Keratinocyte (primary cell): ENCODE results near the gene OR13C2. TPM values are rescaled to one million over a fixed set of nuclear protein-coding genes. Genes with fewer than 3 reads are reported as not detected.

Source experiments
- DNase-seq: peaks from one replicate; pipeline ENCODE4 v3.0.0-alpha.2; 2011; ENCODE audit warnings: low read depth, missing footprints, low spot score
- FAIRE-seq: peaks from 2 replicates; lab custom pipeline; 2011; peaks lifted over from hg19 to GRCh38; lab: Jason Lieb, UNC
- H2AFZ ChIP-seq: 2 replicates; pipeline ENCODE4 v1.6.0; 2012; ENCODE audit warnings: low read length, control low read depth, inconsistent platforms; ENCODE audit not compliant: control insufficient read depth
- H3K27ac ChIP-seq: 2 replicates; pipeline ENCODE4 v1.5.1; 2011; ENCODE audit warnings: low read length; ENCODE audit not compliant: control insufficient read depth, insufficient read depth
- H3K27me3 ChIP-seq: 3 replicates; pipeline ENCODE4 v1.6.0; 2011; ENCODE audit warnings: low read length; ENCODE audit not compliant: control insufficient read depth, insufficient read depth; ENCODE audit errors: extremely low read depth
- H3K36me3 ChIP-seq, 2 experiments: 2 replicates in 1 of 2; 3 replicates in 1 of 2; pipeline ENCODE4 v1.5.1; 2011; ENCODE audit warnings: low read length in 2 of 2, mild to moderate bottlenecking in 1 of 2; ENCODE audit not compliant: control insufficient read depth in 2 of 2, insufficient read depth in 2 of 2; ENCODE audit errors: extremely low read depth in 1 of 2
- H3K4me1 ChIP-seq: 3 replicates; pipeline ENCODE4 v1.5.1; 2011; ENCODE audit warnings: low read length; ENCODE audit not compliant: control insufficient read depth, insufficient read depth; ENCODE audit errors: extremely low read depth
- H3K4me2 ChIP-seq: 3 replicates; pipeline ENCODE4 v1.6.0; 2011; ENCODE audit warnings: low read depth, low read length; ENCODE audit not compliant: control insufficient read depth, insufficient read depth; ENCODE audit errors: extremely low read depth
- H3K4me3 ChIP-seq, 3 experiments: fragments of 200-600 bp in 1 of 3; sonication (generic) in 1 of 3; 2 replicates in 2 of 3; 3 replicates in 1 of 3; pipeline ENCODE4 v1.5.1; 2011 to 2016; ENCODE audit warnings: low read length in 3 of 3, mild to moderate bottlenecking in 3 of 3, control low read depth in 2 of 3, inconsistent platforms in 1 of 3, low read depth in 1 of 3, mixed read lengths in 1 of 3, mixed run types in 1 of 3, moderate library complexity in 1 of 3; ENCODE audit not compliant: control insufficient read depth in 2 of 3, insufficient read depth in 2 of 3; ENCODE audit errors: extremely low read depth in 1 of 3
- H3K79me2 ChIP-seq: 2 replicates; pipeline ENCODE4 v1.6.0; 2012; ENCODE audit warnings: low read length; ENCODE audit not compliant: control insufficient read depth, insufficient read depth
- H3K9ac ChIP-seq: 3 replicates; pipeline ENCODE4 v1.6.0; 2011; ENCODE audit warnings: low read length; ENCODE audit not compliant: control insufficient read depth, insufficient read depth; ENCODE audit errors: extremely low read depth
- H3K9me1 ChIP-seq: 3 replicates; pipeline ENCODE4 v1.6.0; 2011; ENCODE audit warnings: low read length; ENCODE audit not compliant: control insufficient read depth, insufficient read depth; ENCODE audit errors: extremely low read depth
- H3K9me3 ChIP-seq: 2 replicates; pipeline ENCODE4 v1.5.1; 2012; ENCODE audit warnings: low read depth, low read length; ENCODE audit not compliant: control insufficient read depth
- H4K20me1 ChIP-seq: 3 replicates; pipeline ENCODE4 v1.6.0; 2011; ENCODE audit warnings: low read length; ENCODE audit not compliant: control insufficient read depth, insufficient read depth; ENCODE audit errors: extremely low read depth
- EZH2 ChIP-seq: IDR thresholded peaks from one replicate; pipeline ENCODE4 v1.6.1; 2012; ENCODE audit warnings: inconsistent platforms, mild to moderate bottlenecking, low read length, moderate library complexity
- dilution Hi-C: fragments of 300-500 bp; cut with MboI; formaldehyde crosslinking; loops from one replicate; pipeline ENCODE4 v1.7.0; 2020; ENCODE audit warnings: low sequenced_read_pairs; ENCODE audit not compliant: extremely low pct_ligation_motif_present
- polyA plus RNA-seq, 5 experiments: library from polyadenylated mRNA; depleted of rRNA in 3 of 5; stranded (reverse) in 3 of 5; stranded (forward) in 1 of 5; unstranded in 1 of 5; fragments of >200 nt; gene quantifications; 1 replicate in 1 of 5; 2 replicates in 3 of 5; 3 replicates in 1 of 5; pipeline versions ENCODE4 v1.2.1 to v1.2.3, GENCODE V29; 2011 to 2012; ENCODE audit warnings: missing spikeins in 2 of 5, low read depth in 1 of 5, low replicate concordance in 1 of 5
- TF ChIP-seq, protein P1 (sequence below), 3 experiments: IDR thresholded peaks in 1 of 3; conservative IDR thresholded peaks in 1 of 3; optimal IDR thresholded peaks in 1 of 3; 2 replicates in 2 of 3; 3 replicates in 1 of 3; pipeline versions ENCODE3 to v1.5.1; 2011; ENCODE audit warnings: low read length in 3 of 3, mild to moderate bottlenecking in 3 of 3, moderate library complexity in 2 of 3, control low read depth in 1 of 3, inconsistent platforms in 1 of 3; ENCODE audit not compliant: insufficient read depth in 2 of 3; ENCODE audit errors: extremely low read depth in 1 of 3

The OR13C2 gene
- polyA plus RNA-seq, 1 donor (not counting 4 experiments of a cell fraction or from before 2014, with no cell fraction given), result not detected

DNA sequence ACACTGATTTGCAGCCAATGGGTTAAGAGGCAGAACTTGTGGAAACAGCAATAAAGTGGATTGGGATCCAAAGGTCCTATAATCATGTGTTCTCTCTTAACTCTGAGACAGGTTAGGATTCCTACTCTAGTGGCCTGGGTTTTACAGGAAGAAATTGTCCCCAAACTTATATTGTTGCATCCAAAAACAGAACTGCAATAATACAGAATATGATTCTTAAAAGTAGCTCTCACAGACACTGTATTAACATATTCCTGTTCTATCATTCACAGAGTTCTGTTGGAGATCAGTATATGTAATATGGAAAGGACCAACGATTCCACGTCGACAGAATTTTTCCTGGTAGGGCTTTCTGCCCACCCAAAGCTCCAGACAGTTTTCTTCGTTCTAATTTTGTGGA lies 36.6 kb downstream of the OR13C2 start, which contains the start of gene OR13C8:
TSS of gene OR13C8 (plus strand) at position 301 of the 400 bp plus-strand sequence. CDS start at position 301, 0 bp downstream.
- no peaks in the 10 kb centered on the region for H4K20me1 ChIP-seq
- H2AFZ ChIP-seq, result no peak within 1 kb of the TSS
- H3K79me2 ChIP-seq, result no peaks in the 10 kb centered on the region
- no peak within 1 kb of the TSS for H3K27ac ChIP-seq
- H3K4me2 ChIP-seq, result no peak within 1 kb of the TSS
- TF ChIP-seq, protein P1, sequence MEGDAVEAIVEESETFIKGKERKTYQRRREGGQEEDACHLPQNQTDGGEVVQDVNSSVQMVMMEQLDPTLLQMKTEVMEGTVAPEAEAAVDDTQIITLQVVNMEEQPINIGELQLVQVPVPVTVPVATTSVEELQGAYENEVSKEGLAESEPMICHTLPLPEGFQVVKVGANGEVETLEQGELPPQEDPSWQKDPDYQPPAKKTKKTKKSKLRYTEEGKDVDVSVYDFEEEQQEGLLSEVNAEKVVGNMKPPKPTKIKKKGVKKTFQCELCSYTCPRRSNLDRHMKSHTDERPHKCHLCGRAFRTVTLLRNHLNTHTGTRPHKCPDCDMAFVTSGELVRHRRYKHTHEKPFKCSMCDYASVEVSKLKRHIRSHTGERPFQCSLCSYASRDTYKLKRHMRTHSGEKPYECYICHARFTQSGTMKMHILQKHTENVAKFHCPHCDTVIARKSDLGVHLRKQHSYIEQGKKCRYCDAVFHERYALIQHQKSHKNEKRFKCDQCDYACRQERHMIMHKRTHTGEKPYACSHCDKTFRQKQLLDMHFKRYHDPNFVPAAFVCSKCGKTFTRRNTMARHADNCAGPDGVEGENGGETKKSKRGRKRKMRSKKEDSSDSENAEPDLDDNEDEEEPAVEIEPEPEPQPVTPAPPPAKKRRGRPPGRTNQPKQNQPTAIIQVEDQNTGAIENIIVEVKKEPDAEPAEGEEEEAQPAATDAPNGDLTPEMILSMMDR (optimal IDR thresholded peaks at IDR 0.05 in 1 of 3, IDR thresholded peaks at IDR 0.05 in 1 of 3, conservative IDR thresholded peaks at IDR 0.05 in 1 of 3; ENCODE audit: extremely low read depth in 1 of 3, insufficient read depth in 2 of 3, low read length in 3 of 3), result no peak
- no peak for TF ChIP-seq EZH2
- FAIRE-seq (no peak), DNase-seq (no peak)
- no peaks in the 10 kb centered on the region for H3K4me1 ChIP-seq
- H3K4me3 ChIP-seq, result no peak within 1 kb of the TSS
- no peaks in the 10 kb centered on the region for H3K9me3 ChIP-seq
- no peaks in the 10 kb centered on the region for H3K27me3 ChIP-seq
- H3K9me1 ChIP-seq, result no peaks in the 10 kb centered on the region
- no peak within 1 kb of the TSS for H3K9ac ChIP-seq
- dilution Hi-C loops, result no loop called here
- H3K36me3 ChIP-seq, result no peaks in the 10 kb centered on the region

DNA sequence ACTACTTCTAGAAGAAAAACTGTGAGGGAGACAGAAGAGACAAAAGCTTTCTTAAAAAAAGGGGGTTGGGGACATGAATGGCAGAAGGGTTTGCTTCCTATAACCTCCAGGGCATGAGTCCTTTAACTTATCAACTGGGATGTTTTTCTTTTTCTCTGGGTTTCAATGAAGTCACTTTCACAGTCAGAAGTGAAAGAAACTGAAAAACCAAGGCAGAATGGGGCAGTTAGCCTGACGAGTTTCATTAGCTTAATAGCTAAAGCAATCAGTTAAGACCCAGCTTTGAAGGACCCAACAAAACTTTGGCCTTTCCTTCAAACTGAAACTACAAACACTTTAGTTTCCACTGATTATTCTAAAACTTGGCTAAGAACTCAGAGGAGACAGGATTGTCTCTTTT lies 41.1 kb downstream of the OR13C2 start:
- Histone ChIP-seq H3K4me3 (no peak overlapping the region), H3K27ac (no peak overlapping the region), H3K79me2 (no peaks in the 10 kb centered on the region), H4K20me1 (no peaks in the 10 kb centered on the region), H3K4me2 (no peak overlapping the region), H3K36me3 (no peaks in the 10 kb centered on the region), H3K4me1 (no peaks in the 10 kb centered on the region), H3K9me1 (no peaks in the 10 kb centered on the region), H3K9ac (no peak overlapping the region), H3K9me3 (no peaks in the 10 kb centered on the region), H3K27me3 (no peaks in the 10 kb centered on the region), H2AFZ (no peak overlapping the region)
- DNase-seq (no peak), FAIRE-seq (no peak)
- no peak for TF ChIP-seq EZH2
- TF ChIP-seq, protein P1 (optimal IDR thresholded peaks at IDR 0.05 in 1 of 3, IDR thresholded peaks at IDR 0.05 in 1 of 3, conservative IDR thresholded peaks at IDR 0.05 in 1 of 3; ENCODE audit: extremely low read depth in 1 of 3, insufficient read depth in 2 of 3, low read length in 3 of 3), result no peak
- dilution Hi-C loops, result no loop called here
